Measurements from ENCODE around the gene CRLF2. TPM values are rescaled to one million over a fixed set of nuclear protein-coding genes. Genes with fewer than 3 reads are reported as not detected.

CRLF2 gene
- total and polyA plus RNA-seq, 2 donors (not counting 3 experiments of a cell fraction or from before 2014, with no cell fraction given): not detected

DNA sequence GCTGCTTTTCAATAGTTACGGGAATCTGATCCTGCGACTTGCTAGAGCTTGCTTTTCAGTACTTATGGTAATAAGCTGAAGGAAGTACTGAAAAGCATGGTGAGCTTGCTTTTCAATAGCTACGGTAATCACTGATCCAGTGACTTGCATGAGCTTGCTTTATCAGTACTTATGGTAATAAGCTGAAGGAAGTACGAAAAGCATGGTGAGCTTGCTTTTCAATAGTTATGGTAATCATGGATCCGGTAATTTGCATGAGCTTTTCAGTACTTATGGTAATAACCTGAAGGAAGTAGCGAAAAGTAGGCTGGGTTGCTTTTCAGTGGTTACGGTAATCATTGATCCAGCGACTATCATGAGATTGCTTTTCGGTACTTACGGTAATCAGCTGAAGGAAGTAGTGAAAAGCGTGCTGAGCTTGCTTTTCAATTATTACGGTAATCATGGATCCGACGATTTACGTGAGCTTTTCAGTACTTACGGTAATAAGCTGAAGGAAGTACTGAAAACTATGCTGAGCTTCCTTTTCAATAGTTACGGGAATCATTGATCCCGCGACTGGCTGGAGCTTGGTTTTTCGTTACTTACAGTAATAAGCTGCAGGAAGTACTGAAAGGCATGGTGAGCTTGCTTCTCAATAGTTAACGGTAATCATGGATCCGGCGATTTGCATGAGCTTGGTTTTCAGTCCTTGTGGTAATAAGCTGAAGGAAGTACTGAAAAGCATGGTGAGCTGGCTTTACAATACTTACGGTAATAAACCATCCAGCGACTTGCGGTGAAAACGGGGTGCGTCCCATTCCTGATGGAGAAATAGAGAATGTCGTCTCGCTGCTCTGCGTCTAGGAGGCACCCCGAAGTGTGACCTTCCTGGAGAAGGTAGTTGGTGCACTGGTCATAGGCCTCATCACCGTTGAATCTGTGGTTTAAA is 6.5 kb downstream of the CRLF2 start:
- Histone ChIP-seq H3K36me3 (ENCODE audit: control insufficient read depth in 2 of 2, extremely low read depth in 1 of 2, insufficient read depth in 2 of 2, low read length in 2 of 2) (no peaks in the 10 kb centered on the region), H3K9ac (replicated peaks; ENCODE audit: extremely low read depth, insufficient read depth, low read length) (no peak overlapping the region), H3K27ac (ENCODE audit: insufficient read depth, low read depth, low read length) (no peak overlapping the region), H3K9me1 (replicated peaks; ENCODE audit: control insufficient read depth, extremely low read depth, insufficient read depth, low read length) (no peaks in the 10 kb centered on the region), H3K4me2 (ENCODE audit: insufficient read depth, low read length) (peak overlapping the region; percentile 34), H3K79me2 (ENCODE audit: control insufficient read depth, insufficient read depth, low read length) (no peaks in the 10 kb centered on the region), H3K4me3 (replicated peaks in 1 of 3; ENCODE audit: insufficient read depth in 1 of 3, low read depth in 1 of 3, low read length in 3 of 3) (no peak overlapping the region), H4K20me1 (replicated peaks; ENCODE audit: control insufficient read depth, extremely low read depth, insufficient read depth, low read length) (no peaks in the 10 kb centered on the region), H2AFZ (ENCODE audit: low read depth, low read length) (peak overlapping the region; percentile 46), H3K27me3 (ENCODE audit: control insufficient read depth in 2 of 2, insufficient read depth in 2 of 2, low read length in 2 of 2) (no peaks in the 10 kb centered on the region), H3K9me3 (replicated peaks; ENCODE audit: control insufficient read depth, insufficient read depth, low read length) (no peaks in the 10 kb centered on the region), H3K4me1 (ENCODE audit: control insufficient read depth, extremely low read depth, insufficient read depth, low read length) (no peaks in the 10 kb centered on the region)
- CTCF ChIA-PET: no interaction called here
- BruUV-seq (replicated peaks): no TSS peak
- TF ChIP-seq, protein P1, sequence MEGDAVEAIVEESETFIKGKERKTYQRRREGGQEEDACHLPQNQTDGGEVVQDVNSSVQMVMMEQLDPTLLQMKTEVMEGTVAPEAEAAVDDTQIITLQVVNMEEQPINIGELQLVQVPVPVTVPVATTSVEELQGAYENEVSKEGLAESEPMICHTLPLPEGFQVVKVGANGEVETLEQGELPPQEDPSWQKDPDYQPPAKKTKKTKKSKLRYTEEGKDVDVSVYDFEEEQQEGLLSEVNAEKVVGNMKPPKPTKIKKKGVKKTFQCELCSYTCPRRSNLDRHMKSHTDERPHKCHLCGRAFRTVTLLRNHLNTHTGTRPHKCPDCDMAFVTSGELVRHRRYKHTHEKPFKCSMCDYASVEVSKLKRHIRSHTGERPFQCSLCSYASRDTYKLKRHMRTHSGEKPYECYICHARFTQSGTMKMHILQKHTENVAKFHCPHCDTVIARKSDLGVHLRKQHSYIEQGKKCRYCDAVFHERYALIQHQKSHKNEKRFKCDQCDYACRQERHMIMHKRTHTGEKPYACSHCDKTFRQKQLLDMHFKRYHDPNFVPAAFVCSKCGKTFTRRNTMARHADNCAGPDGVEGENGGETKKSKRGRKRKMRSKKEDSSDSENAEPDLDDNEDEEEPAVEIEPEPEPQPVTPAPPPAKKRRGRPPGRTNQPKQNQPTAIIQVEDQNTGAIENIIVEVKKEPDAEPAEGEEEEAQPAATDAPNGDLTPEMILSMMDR (IDR thresholded peaks at IDR 0.05; ENCODE audit: extremely low read depth in 1 of 2, insufficient read depth in 1 of 2, low read depth in 1 of 2, low read length in 2 of 2): no peak
- TF ChIP-seq POLR2AphosphoS5 (IDR thresholded peaks at IDR 0.05; ENCODE audit: insufficient read depth, low read depth, low read length): no peak
- TF ChIP-seq POLR2A (IDR thresholded peaks at IDR 0.05; ENCODE audit: low read depth, low read length): no peak
- no peak for TF ChIP-seq EZH2 (IDR thresholded peaks at IDR 0.05; ENCODE audit: borderline replicate concordance, low read depth, low read length, severe bottlenecking)
- TF ChIP-seq, protein P2, sequence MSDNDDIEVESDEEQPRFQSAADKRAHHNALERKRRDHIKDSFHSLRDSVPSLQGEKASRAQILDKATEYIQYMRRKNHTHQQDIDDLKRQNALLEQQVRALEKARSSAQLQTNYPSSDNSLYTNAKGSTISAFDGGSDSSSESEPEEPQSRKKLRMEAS (IDR thresholded peaks at IDR 0.05; ENCODE audit: insufficient read depth, insufficient read length): no peak
- TF ChIP-seq MYC (IDR thresholded peaks at IDR 0.05; ENCODE audit: low read depth, low read length): no peak
- no peak for TF ChIP-seq JUN (IDR thresholded peaks at IDR 0.05; ENCODE audit: borderline replicate concordance, insufficient read depth, insufficient read length, low read depth)
- TF ChIP-seq GATA2 (IDR thresholded peaks at IDR 0.05; ENCODE audit: insufficient read depth, insufficient read length, low read depth, low read length): no peak
- no peak for TF ChIP-seq FOS (IDR thresholded peaks at IDR 0.05; ENCODE audit: borderline replicate concordance, insufficient read depth, low read length)
- dilution Hi-C loops (cut with MboI; ENCODE audit: extremely low pct_ligation_motif_present, low sequenced_read_pairs) (no loop called here), intact Hi-C loops (cut with micrococcal nuclease) (loop anchor here (1.0 kb wide), 1 partner anchor 40 kb away; no protein-coding TSS in a partner anchor)
- FAIRE-seq (peak; percentile 89), DNase-seq (ENCODE audit: low read depth, low spot score) (peak; percentile 65)
- POLR2A ChIA-PET: no interaction called here
